IMR-90 (cell line): ENCODE data around the gene NAA30. TPM values are rescaled to one million over a fixed set of nuclear protein-coding genes. Genes with fewer than 3 reads are reported as not detected.

Experiments used
- ATAC-seq: fragments of 200-7000 bp; cut with Tn5 transposase; 2 replicates; pipeline ENCODE4 v1.9.1; 2020; ENCODE audit warnings: low read depth, mild to moderate bottlenecking, moderate library complexity
- BruUV-seq: library from RNA; stranded (reverse); fragments of 400-500 nt; replicated peaks from 2 replicates; lab custom pipeline; 2021; lab: Mats Ljungman, UMichigan
- CTCF ChIA-PET: fragments of 300-600 bp; formaldehyde crosslinking; extraction: SDS; loops from one replicate; lab custom pipeline; 2021; ENCODE audit warnings: antibody characterized with exemption; lab: Yijun Ruan, JAX
- POLR2A ChIA-PET: fragments of 300-600 bp; sonication (Branson Sonifier 250); formaldehyde crosslinking; loops from one replicate; lab custom pipeline; 2022; ENCODE audit warnings: antibody characterized with exemption; ENCODE audit not compliant: unreplicated experiment; lab: Charles Lee
- DNase-seq: peaks from one replicate; pipeline ENCODE4 v3.0.0; 2013
- H2AFZ ChIP-seq: replicated peaks from 2 replicates; pipeline ENCODE3; 2013; ENCODE audit warnings: low read length, mild to moderate bottlenecking; ENCODE audit not compliant: poor library complexity
- H2AK5ac ChIP-seq: 2 replicates; pipeline ENCODE4 v1.6.1; 2013; ENCODE audit warnings: low read depth, low read length, inconsistent platforms
- H2AK9ac ChIP-seq: replicated peaks from 2 replicates; pipeline ENCODE3; 2013; ENCODE audit warnings: mild to moderate bottlenecking, low read depth, low read length, moderate library complexity; ENCODE audit not compliant: poor library complexity
- H2BK120ac ChIP-seq: 2 replicates; pipeline ENCODE4 v1.6.1; 2013; ENCODE audit warnings: low read depth, low read length, inconsistent platforms
- H2BK15ac ChIP-seq: 3 replicates; pipeline ENCODE4 v1.6.1; 2013; ENCODE audit warnings: low read depth, low read length, inconsistent platforms
- H2BK20ac ChIP-seq: 2 replicates; pipeline ENCODE4 v1.6.1; 2013; ENCODE audit warnings: low read depth, mild to moderate bottlenecking, inconsistent platforms, low read length, moderate library complexity
- H2BK5ac ChIP-seq: 2 replicates; pipeline ENCODE4 v1.6.1; 2013; ENCODE audit warnings: mild to moderate bottlenecking, low read depth, low read length, inconsistent platforms; ENCODE audit not compliant: poor library complexity, severe bottlenecking
- H3K14ac ChIP-seq: replicated peaks from 2 replicates; pipeline ENCODE4 v1.6.1; 2013; ENCODE audit warnings: low read depth, low read length, inconsistent platforms
- H3K18ac ChIP-seq: 2 replicates; pipeline ENCODE4 v1.6.1; 2013; ENCODE audit warnings: low read depth, low read length, control low read depth
- H3K23ac ChIP-seq: 2 replicates; pipeline ENCODE4 v1.6.1; 2013; ENCODE audit warnings: low read depth, low read length, inconsistent platforms
- H3K27ac ChIP-seq: 2 replicates; pipeline ENCODE4 v1.5.1; 2013; ENCODE audit warnings: mild to moderate bottlenecking, control low read depth, low read length; ENCODE audit not compliant: insufficient read depth
- H3K27me3 ChIP-seq: 2 replicates; pipeline ENCODE4 v1.6.1; 2013; ENCODE audit warnings: low read length; ENCODE audit not compliant: control insufficient read depth, insufficient read depth
- H3K36me3 ChIP-seq: 2 replicates; pipeline ENCODE4 v1.6.1; 2013; ENCODE audit warnings: low read length, mixed read lengths; ENCODE audit not compliant: control insufficient read depth, insufficient read depth
- H3K4ac ChIP-seq: 2 replicates; pipeline ENCODE4 v1.6.1; 2013; ENCODE audit warnings: low read depth, low read length, inconsistent platforms
- H3K4me1 ChIP-seq: 2 replicates; pipeline ENCODE4 v1.6.1; 2013; ENCODE audit warnings: low read length, mixed read lengths; ENCODE audit not compliant: control insufficient read depth, insufficient read depth
- H3K4me2 ChIP-seq: 2 replicates; pipeline ENCODE4 v1.6.1; 2013; ENCODE audit warnings: low read depth, mild to moderate bottlenecking, control low read depth, low read length, moderate library complexity
- H3K4me3 ChIP-seq: 2 replicates; pipeline ENCODE4 v1.5.1; 2013; ENCODE audit warnings: low read depth, mild to moderate bottlenecking, control low read depth, low read length, moderate library complexity; ENCODE audit not compliant: insufficient read depth
- H3K56ac ChIP-seq: 2 replicates; pipeline ENCODE4 v1.6.1; 2013; ENCODE audit warnings: low read length, inconsistent platforms; ENCODE audit not compliant: insufficient read depth; ENCODE audit errors: extremely low read depth
- H3K79me1 ChIP-seq, 2 experiments: 2 replicates each; pipeline ENCODE4 v1.6.1; 2013; ENCODE audit warnings: low read length in 2 of 2, inconsistent platforms in 1 of 2, low read depth in 1 of 2
- H3K9ac ChIP-seq: 2 replicates; pipeline ENCODE4 v1.6.1; 2013; ENCODE audit warnings: low read depth, low read length, control low read depth
- H3K9me1 ChIP-seq: 2 replicates; pipeline ENCODE4 v1.6.1; 2013; ENCODE audit warnings: low read length, inconsistent platforms; ENCODE audit not compliant: insufficient read depth
- H3K9me3 ChIP-seq: 2 replicates; pipeline ENCODE4 v1.6.1; 2013; ENCODE audit warnings: low read length; ENCODE audit not compliant: control insufficient read depth, insufficient read depth
- H4K20me1 ChIP-seq: 2 replicates; pipeline ENCODE4 v1.6.1; 2013; ENCODE audit warnings: low read length, inconsistent platforms; ENCODE audit not compliant: insufficient read depth
- H4K5ac ChIP-seq: 2 replicates; pipeline ENCODE4 v1.6.1; 2013; ENCODE audit warnings: mild to moderate bottlenecking, low read depth, low read length, control low read depth
- H4K8ac ChIP-seq, 2 experiments: 2 replicates each; pipeline ENCODE4 v1.6.1; 2013; ENCODE audit warnings: low read depth in 2 of 2, low read length in 2 of 2, control low read depth in 1 of 2, inconsistent platforms in 1 of 2
- H4K91ac ChIP-seq: 2 replicates; pipeline ENCODE4 v1.6.1; 2013; ENCODE audit warnings: low read depth, low read length, inconsistent platforms; ENCODE audit not compliant: insufficient read depth
- BHLHE40 ChIP-seq: fragments of 150-350 bp; IDR thresholded peaks from 2 replicates; pipeline ENCODE4 v1.6.1; 2016; ENCODE audit warnings: mild to moderate bottlenecking, low read depth, low read length
- CEBPB ChIP-seq: IDR thresholded peaks from 2 replicates; pipeline ENCODE4 v1.6.1; 2012; ENCODE audit warnings: low read depth, low read length, improper control_type of control experiment
- CHD1 ChIP-seq: IDR thresholded peaks from 2 replicates; pipeline ENCODE4 v1.6.1; 2012; ENCODE audit warnings: low read depth, low read length, improper control_type of control experiment
- CTCF ChIP-seq: conservative IDR thresholded peaks from 2 replicates; pipeline ENCODE4 v1.5.1; 2012; ENCODE audit warnings: mild to moderate bottlenecking, low read depth, low read length, improper control_type of control experiment
- ELK1 ChIP-seq: fragments of 150-350 bp; IDR thresholded peaks from 2 replicates; pipeline ENCODE4 v1.6.1; 2016; ENCODE audit warnings: low read depth, mild to moderate bottlenecking, low read length, moderate library complexity, borderline replicate concordance
- FOS ChIP-seq: fragments of 150-350 bp; IDR thresholded peaks from 2 replicates; pipeline ENCODE4 v1.6.1; 2016; ENCODE audit warnings: low read depth, low read length
- MAFK ChIP-seq: IDR thresholded peaks from 2 replicates; pipeline ENCODE4 v1.6.1; 2012; ENCODE audit warnings: low read depth, low read length, improper control_type of control experiment
- MAZ ChIP-seq: IDR thresholded peaks from 2 replicates; pipeline ENCODE4 v1.6.1; 2012; ENCODE audit warnings: low read depth, mild to moderate bottlenecking, low read length, improper control_type of control experiment, moderate library complexity, borderline replicate concordance
- MXI1 ChIP-seq: IDR thresholded peaks from 2 replicates; pipeline ENCODE4 v1.6.1; 2012; ENCODE audit warnings: low read depth, mild to moderate bottlenecking, low read length, moderate library complexity, borderline replicate concordance
- NFE2L2 ChIP-seq: fragments of 150-350 bp; IDR thresholded peaks from 2 replicates; pipeline ENCODE4 v1.6.1; 2016; ENCODE audit warnings: low read depth, mild to moderate bottlenecking, low read length
- POLR2A ChIP-seq: IDR thresholded peaks from 2 replicates; pipeline ENCODE4 v1.6.1; 2012; ENCODE audit warnings: mild to moderate bottlenecking, low read depth, low read length
- RAD21 ChIP-seq: IDR thresholded peaks from 2 replicates; pipeline ENCODE4 v1.6.1; 2012; ENCODE audit warnings: low read length, improper control_type of control experiment
- RCOR1 ChIP-seq: IDR thresholded peaks from 2 replicates; pipeline ENCODE4 v1.6.1; 2012; ENCODE audit warnings: mild to moderate bottlenecking, low read length, improper control_type of control experiment; ENCODE audit not compliant: insufficient replicate concordance
- RFX5 ChIP-seq: IDR thresholded peaks from 2 replicates; pipeline ENCODE4 v1.8.0; 2012; ENCODE audit warnings: low read depth, mild to moderate bottlenecking, low read length, moderate library complexity
- SMC3 ChIP-seq: fragments of 150-350 bp; IDR thresholded peaks from 2 replicates; pipeline ENCODE4 v1.6.1; 2016; ENCODE audit warnings: low read depth, mild to moderate bottlenecking, antibody characterized with exemption, low read length, moderate library complexity
- USF2 ChIP-seq: fragments of 150-350 bp; IDR thresholded peaks from 2 replicates; pipeline ENCODE4 v1.6.1; 2017; ENCODE audit warnings: mild to moderate bottlenecking, antibody characterized with exemption, low read length, low read depth
- dilution Hi-C: fragments of 300-500 bp; cut with HindIII; formaldehyde crosslinking; loops from one replicate; pipeline ENCODE4 v1.14.3; 2018; ENCODE audit warnings: low sequenced_read_pairs; ENCODE audit not compliant: unreplicated experiment
- in situ Hi-C: fragments of 300-500 bp; cut with MboI; formaldehyde crosslinking; loops from 3 replicates; pipeline ENCODE4 v1.14.3; 2019; ENCODE audit warnings: low sequenced_read_pairs, inconsistent platforms, mixed read lengths
- intact Hi-C: fragments of 100-400 bp; cut with micrococcal nuclease; formaldehyde crosslinking; loops from 2 replicates; pipeline ENCODE4 v1.10.0; 2022
- polyA plus RNA-seq, 3 experiments: library from polyadenylated mRNA; depleted of rRNA; stranded (reverse); fragments of >200 nt; gene quantifications; 2 replicates each; pipeline ENCODE4 v1.2.3, GENCODE V29; 2012; ENCODE audit warnings: low replicate concordance in 1 of 3
- total RNA-seq: library from RNA; depleted of rRNA; stranded (reverse); fragments of >200 nt; gene quantifications from 2 replicates; pipeline ENCODE4 v1.2.3, GENCODE V29; 2012

Gene NAA30
- total and polyA plus RNA-seq, 2 of the 4 experiments (the other 2 are of a cell fraction) = 5.8 to 24.4 TPM

- Histone ChIP-seq H3K27ac (no peak overlapping the region), H2BK120ac (no peak overlapping the region), H3K9ac (no peak overlapping the region), H3K36me3 (no peaks in the 10 kb centered on the region), H3K4me2 (no peak overlapping the region), H3K4ac (no peak overlapping the region), H3K9me3 (no peaks in the 10 kb centered on the region), H2AK5ac (no peak overlapping the region), H4K5ac (no peak overlapping the region), H2AK9ac (no peak overlapping the region), H4K91ac (no peak overlapping the region), H4K8ac (no peak overlapping the region), H3K9me1 (no peaks in the 10 kb centered on the region), H2AFZ (no peak overlapping the region), H2BK15ac (no peak overlapping the region), H3K79me1 (no peaks in the 10 kb centered on the region), H3K56ac (no peak overlapping the region), H3K27me3 (peaks cover 9% of the 10 kb centered on the region), H4K20me1 (no peaks in the 10 kb centered on the region), H3K14ac (no peak overlapping the region), H3K4me3 (no peak overlapping the region), H3K4me1 (no peaks in the 10 kb centered on the region), H3K18ac (no peak overlapping the region), H2BK5ac (no peak overlapping the region), H3K23ac (no peak overlapping the region), H2BK20ac (no peak overlapping the region)
- ATAC-seq (no peak), DNase-seq (no peak)
- no TSS peak for BruUV-seq
- no peak for TF ChIP-seq USF2
- no peak for TF ChIP-seq NFE2L2
- TF ChIP-seq BHLHE40 = no peak
- no peak for TF ChIP-seq POLR2A
- TF ChIP-seq MAFK = no peak
- no peak for TF ChIP-seq CHD1
- no peak for TF ChIP-seq CTCF
- TF ChIP-seq ELK1 = no peak
- TF ChIP-seq RFX5 = no peak
- no peak for TF ChIP-seq MAZ
- no peak for TF ChIP-seq SMC3
- TF ChIP-seq RAD21 = no peak
- TF ChIP-seq FOS = no peak
- no peak for TF ChIP-seq RCOR1
- TF ChIP-seq MXI1 = no peak
- no peak for TF ChIP-seq CEBPB
- ChIA-PET POLR2A (no interaction called here), CTCF (no interaction called here)
- intact Hi-C loops = no loop called here
- in situ Hi-C loops = no loop called here
- dilution Hi-C loops = no loop called here
Measured at GRCh38 chr14:57362361-57362760, 28.0 kb upstream of the NAA30 start.
